AG09319 (cell line): Measurements from ENCODE around the gene PRKAR1A.

Experiments
- DNase-seq: peaks from one replicate; pipeline ENCODE4 v3.0.0-alpha.2; 2010; ENCODE audit warnings: low read depth; ENCODE audit errors: extremely low read depth
- TF ChIP-seq, protein P1 (sequence below): IDR thresholded peaks from 2 replicates; pipeline ENCODE4 v1.5.1; 2011; ENCODE audit warnings: low read depth, mild to moderate bottlenecking, inconsistent platforms, low read length, moderate library complexity

PRKAR1A gene

DNA sequence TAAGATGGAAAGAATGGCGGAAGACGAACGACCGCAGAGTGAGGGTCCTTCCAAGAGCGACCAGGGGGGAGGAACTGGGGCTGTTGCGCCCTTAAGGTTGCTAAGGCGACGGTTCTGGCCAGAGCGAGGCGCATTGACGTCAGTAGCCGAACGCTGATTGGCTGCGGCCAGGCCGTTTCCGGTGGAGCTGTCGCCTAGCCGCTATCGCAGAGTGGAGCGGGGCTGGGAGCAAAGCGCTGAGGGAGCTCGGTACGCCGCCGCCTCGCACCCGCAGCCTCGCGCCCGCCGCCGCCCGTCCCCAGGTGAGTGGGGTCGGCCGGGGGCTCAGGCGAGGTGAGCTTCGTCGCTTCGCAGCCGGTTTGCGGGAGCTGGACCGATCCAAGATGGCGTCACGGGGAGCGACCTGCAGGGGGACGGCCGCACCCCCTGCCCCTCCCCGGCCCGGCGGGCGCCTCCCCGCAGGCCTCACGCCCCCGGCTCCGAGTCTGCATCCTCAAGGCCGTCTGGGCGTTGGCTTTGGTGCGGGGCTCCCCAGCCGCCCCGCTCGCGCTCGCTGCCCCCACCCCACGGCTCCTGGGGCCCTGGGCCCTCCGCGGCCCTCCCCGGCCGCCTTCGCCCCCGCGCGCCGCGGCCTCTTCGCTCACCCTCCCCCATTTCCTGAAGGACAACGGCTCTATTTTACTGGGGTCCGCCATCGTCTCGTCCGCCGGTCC lies at the start of gene PRKAR1A:
PRKAR1A (plus strand) TSS at position 184 of the 713 bp plus-strand sequence. CDS start 2,970 bp downstream, outside the sequence.
- TF ChIP-seq, protein P1, sequence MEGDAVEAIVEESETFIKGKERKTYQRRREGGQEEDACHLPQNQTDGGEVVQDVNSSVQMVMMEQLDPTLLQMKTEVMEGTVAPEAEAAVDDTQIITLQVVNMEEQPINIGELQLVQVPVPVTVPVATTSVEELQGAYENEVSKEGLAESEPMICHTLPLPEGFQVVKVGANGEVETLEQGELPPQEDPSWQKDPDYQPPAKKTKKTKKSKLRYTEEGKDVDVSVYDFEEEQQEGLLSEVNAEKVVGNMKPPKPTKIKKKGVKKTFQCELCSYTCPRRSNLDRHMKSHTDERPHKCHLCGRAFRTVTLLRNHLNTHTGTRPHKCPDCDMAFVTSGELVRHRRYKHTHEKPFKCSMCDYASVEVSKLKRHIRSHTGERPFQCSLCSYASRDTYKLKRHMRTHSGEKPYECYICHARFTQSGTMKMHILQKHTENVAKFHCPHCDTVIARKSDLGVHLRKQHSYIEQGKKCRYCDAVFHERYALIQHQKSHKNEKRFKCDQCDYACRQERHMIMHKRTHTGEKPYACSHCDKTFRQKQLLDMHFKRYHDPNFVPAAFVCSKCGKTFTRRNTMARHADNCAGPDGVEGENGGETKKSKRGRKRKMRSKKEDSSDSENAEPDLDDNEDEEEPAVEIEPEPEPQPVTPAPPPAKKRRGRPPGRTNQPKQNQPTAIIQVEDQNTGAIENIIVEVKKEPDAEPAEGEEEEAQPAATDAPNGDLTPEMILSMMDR = no peak
- DNase-seq = peak; percentile 92

DNA sequence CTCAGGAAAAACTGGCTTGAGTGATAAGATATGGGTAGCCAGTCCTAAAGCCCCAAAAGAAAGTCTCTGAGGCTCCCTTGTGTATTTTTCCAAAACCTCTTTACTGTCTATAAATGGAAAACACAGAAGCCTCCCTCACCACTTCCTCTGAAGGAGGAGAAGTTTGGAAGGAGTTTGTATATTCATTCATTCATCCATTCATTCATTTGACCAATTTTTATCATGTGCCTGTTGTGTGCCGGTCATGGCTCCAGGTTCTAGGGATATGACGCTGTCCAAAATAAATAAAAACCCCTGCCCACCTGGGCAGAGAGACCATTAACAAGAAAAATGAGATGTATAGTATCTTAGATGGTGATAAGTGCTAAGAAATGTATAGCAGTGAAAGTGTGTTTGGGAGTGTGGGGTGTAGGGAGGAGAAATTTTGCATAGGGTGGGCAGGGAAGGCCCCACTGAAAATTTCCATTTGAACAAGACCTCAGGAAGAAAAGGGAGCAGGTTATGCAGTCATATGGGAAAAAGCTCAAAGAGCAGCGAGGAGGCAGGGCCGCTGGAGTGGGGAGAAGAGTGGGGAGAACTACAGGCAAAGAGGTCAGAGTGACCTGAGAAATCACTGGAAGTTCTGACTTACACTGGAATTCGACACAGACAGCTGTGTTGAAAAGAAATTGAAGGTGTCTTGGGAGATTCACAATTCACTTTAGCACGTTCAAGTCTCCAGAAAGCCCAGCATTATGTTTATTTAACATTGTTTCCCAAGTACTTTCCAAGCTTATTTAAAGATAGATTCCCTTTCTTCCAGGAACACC lies 48.8 kb upstream of the PRKAR1A start:
- no peak for DNase-seq
- TF ChIP-seq, protein P1 = no peak

DNA sequence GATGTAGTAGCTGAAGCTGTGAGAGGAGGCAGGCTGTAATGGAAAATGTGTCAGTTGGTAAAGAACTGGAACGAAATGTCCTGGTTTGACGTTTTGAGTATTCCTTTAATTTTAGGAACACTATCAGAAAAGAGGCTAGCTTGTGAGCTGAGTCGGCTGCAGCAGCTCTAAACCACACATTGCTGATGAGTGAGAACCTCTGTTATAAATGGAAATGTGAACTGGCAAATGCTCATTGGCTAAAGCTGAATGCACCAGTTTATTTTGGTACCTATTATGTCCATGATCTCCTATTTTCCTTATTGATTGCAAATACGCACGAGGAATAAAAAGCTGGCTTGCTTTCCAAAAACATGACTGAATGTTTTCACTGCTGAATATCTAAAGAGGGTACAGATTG lies 43.9 kb upstream of the PRKAR1A start:
- DNase-seq = no peak
- TF ChIP-seq, protein P1 = no peak

DNA sequence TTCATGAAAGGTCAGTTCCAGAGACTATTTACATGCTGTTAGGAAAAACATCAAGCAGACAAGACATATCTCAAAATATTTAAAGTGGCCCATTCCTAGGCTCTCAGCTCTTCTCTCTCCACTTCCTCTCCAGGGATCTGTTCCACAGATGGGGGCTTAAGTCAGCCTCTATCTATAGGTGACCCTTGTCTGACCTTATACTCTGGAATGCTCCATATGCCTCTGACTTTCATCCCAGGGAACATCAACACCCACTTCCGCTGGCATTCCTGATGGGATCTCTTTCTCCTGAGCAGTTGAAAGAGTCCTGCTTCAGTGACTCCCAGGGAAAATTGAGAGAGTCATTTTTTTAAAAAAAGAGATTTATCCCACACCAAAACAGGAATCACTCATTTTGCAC lies 43.4 kb upstream of the PRKAR1A start:
- no peak for DNase-seq
- TF ChIP-seq, protein P1 = no peak

DNA sequence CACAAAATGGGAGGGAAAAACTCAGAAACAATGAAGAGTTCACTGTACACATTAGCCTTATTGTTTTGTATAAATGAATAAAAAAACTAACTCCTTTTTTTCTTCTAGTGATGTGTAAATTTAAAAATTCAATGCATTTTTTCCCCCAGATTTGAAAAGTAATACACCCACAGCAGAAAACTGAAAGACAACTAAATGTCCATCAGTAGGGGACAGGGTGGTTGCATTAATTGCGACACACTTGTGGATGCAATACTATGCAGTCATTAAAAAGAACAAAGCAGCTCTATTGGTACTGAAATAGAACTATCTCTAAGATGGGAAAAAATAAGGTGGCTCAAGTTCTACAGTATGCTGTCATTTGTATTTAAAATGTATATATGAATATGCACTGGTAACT lies 41.3 kb upstream of the PRKAR1A start:
- TF ChIP-seq, protein P1 = no peak
- DNase-seq = no peak

DNA sequence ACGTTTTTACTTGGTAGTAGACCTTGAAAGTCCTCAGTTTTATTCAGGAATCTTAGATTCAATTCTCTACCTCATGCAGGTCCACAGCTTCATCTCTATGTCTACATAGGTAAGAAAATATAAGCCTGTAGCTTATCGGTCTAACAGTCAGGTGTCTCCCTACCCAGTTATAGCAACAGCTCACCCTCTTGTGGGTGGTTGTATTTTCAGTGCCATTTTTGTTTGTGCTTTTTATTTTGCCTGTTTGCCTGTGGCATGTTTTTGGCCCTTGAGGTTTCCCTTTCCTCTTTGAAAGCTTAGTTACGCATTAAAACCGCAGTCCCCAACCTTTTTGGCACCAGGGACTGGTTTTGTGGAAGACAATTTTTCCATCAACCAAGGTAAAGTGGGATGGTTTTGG lies 31.3 kb upstream of the PRKAR1A start:
- DNase-seq = no peak
- TF ChIP-seq, protein P1 = no peak

DNA sequence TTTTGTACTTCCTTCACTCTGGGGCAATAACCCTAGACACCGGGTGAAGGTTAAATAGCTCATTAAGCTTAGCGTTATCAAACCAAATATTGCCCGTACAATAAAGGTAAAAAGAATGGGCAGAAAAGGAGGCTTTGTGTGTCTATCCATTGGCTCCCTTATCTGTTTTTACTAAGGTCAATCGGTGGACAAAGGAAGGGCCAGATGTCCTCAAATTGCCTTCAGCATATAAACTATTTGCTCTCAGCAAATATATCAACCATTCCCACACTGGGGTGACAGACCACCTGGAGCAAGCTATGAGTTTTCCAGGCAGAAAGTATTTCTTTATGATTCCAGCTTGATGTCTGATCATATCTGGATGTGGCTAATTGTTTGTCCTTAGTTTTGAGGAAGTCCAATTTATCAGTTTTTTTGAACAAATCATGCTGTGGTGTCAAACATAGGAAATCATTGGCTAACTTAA lies 29.6 kb upstream of the PRKAR1A start:
- no peak for DNase-seq
- TF ChIP-seq, protein P1 = no peak
